Fibroblast of skin of abdomen (primary cell): ENCODE results near the gene ST6GALNAC5. TPM values are rescaled to one million over a fixed set of nuclear protein-coding genes. Genes with fewer than 3 reads are reported as not detected.
"Not testable (repeated sequence)": the region's sequence is repeated elsewhere in the genome, so short reads cannot be mapped to it uniquely, and the experiment has no call there.

ENCODE experiments used
- DNase-seq: peaks from one replicate; pipeline ENCODE4 v3.0.0-alpha.2; 2013
- polyA plus RNA-seq, 2 experiments: library from polyadenylated mRNA; unstranded; fragments of 120-200 nt; gene quantifications; one replicate each; pipeline ENCODE4 v1.2.1, GENCODE V29; 2013; ENCODE audit not compliant: insufficient read length in 2 of 2

ST6GALNAC5 gene
- polyA plus RNA-seq (2013, experiment 1 of 2; ENCODE audit: insufficient read length): 10.3 TPM
- 10.3 TPM for polyA plus RNA-seq (2013, experiment 2 of 2; ENCODE audit: insufficient read length)

GRCh38 chr1:76867342-76868130 is at the start of gene ST6GALNAC5:
Gene ST6GALNAC5, plus strand, starts transcription at chr1:76867480.
- DNase-seq: peak; percentile 71

GRCh38 chr1:76820028-76820427 is 47.3 kb upstream of the ST6GALNAC5 start:
- DNase-seq: no peak

GRCh38 chr1:76822961-76823360 is 44.3 kb upstream of the ST6GALNAC5 start:
- DNase-seq: not testable (repeated sequence)

GRCh38 chr1:76824106-76824505 is 43.2 kb upstream of the ST6GALNAC5 start:
- DNase-seq: no peak

- peak; percentile 80 for DNase-seq
These were observed 41.0 kb upstream of the ST6GALNAC5 start for GRCh38 chr1:76826072-76826845.

GRCh38 chr1:76827066-76827465 is 40.2 kb upstream of the ST6GALNAC5 start:
- peak; percentile 21 for DNase-seq

- peak; percentile 42 for DNase-seq
These were observed 36.9 kb upstream of the ST6GALNAC5 start for GRCh38 chr1:76830373-76830772.

- DNase-seq: no peak
These were observed 34.8 kb upstream of the ST6GALNAC5 start for GRCh38 chr1:76832521-76832920.

- no peak for DNase-seq
These were observed 34.1 kb upstream of the ST6GALNAC5 start for GRCh38 chr1:76833151-76833550.

GRCh38 chr1:76833856-76834255 is 33.4 kb upstream of the ST6GALNAC5 start:
- DNase-seq: no peak

GRCh38 chr1:76835203-76835602 is 32.1 kb upstream of the ST6GALNAC5 start:
- DNase-seq: peak; percentile 81

- DNase-seq: no peak
These were observed 27.0 kb upstream of the ST6GALNAC5 start for GRCh38 chr1:76840278-76840677.

- DNase-seq: no peak
These were observed 25.8 kb upstream of the ST6GALNAC5 start for GRCh38 chr1:76841460-76841859.

GRCh38 chr1:76843821-76844464 is 23.3 kb upstream of the ST6GALNAC5 start:
- no peak for DNase-seq

GRCh38 chr1:76854255-76854654 is 13.0 kb upstream of the ST6GALNAC5 start:
- no peak for DNase-seq

GRCh38 chr1:76856104-76856503 is 11.2 kb upstream of the ST6GALNAC5 start:
- no peak for DNase-seq

- DNase-seq: no peak
These were observed 10.1 kb upstream of the ST6GALNAC5 start for GRCh38 chr1:76857138-76857537.

- no peak for DNase-seq
These were observed 9.3 kb upstream of the ST6GALNAC5 start for GRCh38 chr1:76857973-76858372.

- DNase-seq: no peak
These were observed 6.1 kb upstream of the ST6GALNAC5 start for GRCh38 chr1:76861149-76861548.

- DNase-seq: peak; percentile 89
These were observed 4.8 kb upstream of the ST6GALNAC5 start for GRCh38 chr1:76862447-76862846.

- peak; percentile 57 for DNase-seq
These were observed 2.9 kb upstream of the ST6GALNAC5 start for GRCh38 chr1:76864383-76864782.

GRCh38 chr1:76865696-76866286 is 1.5 kb upstream of the ST6GALNAC5 start:
- peak; percentile 66 for DNase-seq

GRCh38 chr1:76866566-76866965 is 714 bp upstream of the ST6GALNAC5 start:
- peak; percentile 39 for DNase-seq
